HepG2 (cell line): ENCODE results near the gene SYNDIG1.

Experiments used
- GPN1 ChIP-seq: sonication (generic); formaldehyde crosslinking; IDR thresholded peaks from 2 replicates; pipeline ENCODE4 v1.5.1; 2020; ENCODE audit warnings: missing genetic modification reagents, borderline replicate concordance
- HHEX ChIP-seq: IDR thresholded peaks from 2 replicates; pipeline ENCODE4 v1.6.1; 2016; ENCODE audit warnings: control low read depth
- HMG20B ChIP-seq: conservative IDR thresholded peaks from 2 replicates; pipeline ENCODE4 v1.6.1; 2016; ENCODE audit warnings: missing genetic modification reagents, missing compliant biosample characterization
- KDM5A ChIP-seq: fragments of 200-600 bp; sonication (generic); IDR thresholded peaks from 2 replicates; pipeline ENCODE4 v1.7.0; 2018; ENCODE audit warnings: antibody characterized with exemption, mild to moderate bottlenecking, low read length, borderline replicate concordance
- POLR2A ChIP-seq, 2 experiments: IDR thresholded peaks; 2 replicates each; pipeline ENCODE4 v1.6.1; 2011; ENCODE audit warnings: low read depth in 2 of 2, low read length in 2 of 2, mild to moderate bottlenecking in 1 of 2, moderate library complexity in 1 of 2; ENCODE audit not compliant: insufficient read depth in 1 of 2
- RFX5 ChIP-seq: IDR thresholded peaks from 2 replicates; pipeline ENCODE4 v1.6.1; 2011; ENCODE audit warnings: low read depth, low read length, improper control_type of control experiment
- ZNF792 ChIP-seq: IDR thresholded peaks from 2 replicates; pipeline ENCODE4 v1.6.1; 2016
- TF ChIP-seq, protein P1 (sequence below): sonication (generic); formaldehyde crosslinking; IDR thresholded peaks from 2 replicates; pipeline ENCODE4 v1.5.0; 2020; ENCODE audit warnings: mild to moderate bottlenecking, missing genetic modification reagents, moderate library complexity
- TF ChIP-seq, protein P2 (sequence below): sonication (generic); formaldehyde crosslinking; IDR thresholded peaks from 2 replicates; pipeline ENCODE4 v1.5.1; 2020; ENCODE audit warnings: missing genetic modification reagents, mild to moderate bottlenecking, borderline replicate concordance
- TF ChIP-seq, protein P3 (sequence below): sonication (generic); formaldehyde crosslinking; IDR thresholded peaks from 2 replicates; pipeline ENCODE4 v1.4.0; 2020; ENCODE audit warnings: missing genetic modification reagents

DNA sequence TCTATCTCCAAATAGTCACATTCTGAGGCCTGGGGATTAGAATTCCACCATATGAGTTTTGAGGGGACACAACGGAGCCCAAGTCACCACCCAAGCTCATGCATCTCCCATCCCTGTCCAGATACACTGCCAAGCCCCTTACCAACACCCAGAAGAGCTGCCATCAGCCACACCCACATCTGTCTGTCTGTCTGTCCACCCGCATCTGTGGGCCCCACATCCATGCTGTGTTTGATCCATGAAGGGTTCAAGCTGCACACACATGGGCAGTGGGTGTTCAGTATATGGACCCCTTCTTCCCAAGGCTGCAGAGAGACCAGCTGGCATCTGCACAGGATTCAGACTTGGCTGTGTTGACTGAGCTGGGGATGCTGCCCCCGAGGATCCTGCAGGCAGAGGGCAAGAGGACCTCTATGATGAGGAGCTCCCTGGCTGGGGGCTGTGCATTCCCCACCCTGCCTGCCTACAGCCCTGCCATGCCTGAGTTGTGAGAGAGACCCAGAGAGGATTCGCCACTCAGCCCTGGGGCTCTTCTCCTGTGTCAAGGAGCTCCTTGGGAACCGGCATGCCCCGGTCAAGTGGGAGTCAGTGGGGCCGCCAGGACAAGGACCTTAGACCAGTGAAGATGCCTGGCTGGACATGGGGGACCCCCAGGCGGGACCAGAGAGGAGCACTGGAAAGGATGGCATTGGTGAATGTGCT lies 206.4 kb downstream of the SYNDIG1 start:
- TF ChIP-seq, protein P1, sequence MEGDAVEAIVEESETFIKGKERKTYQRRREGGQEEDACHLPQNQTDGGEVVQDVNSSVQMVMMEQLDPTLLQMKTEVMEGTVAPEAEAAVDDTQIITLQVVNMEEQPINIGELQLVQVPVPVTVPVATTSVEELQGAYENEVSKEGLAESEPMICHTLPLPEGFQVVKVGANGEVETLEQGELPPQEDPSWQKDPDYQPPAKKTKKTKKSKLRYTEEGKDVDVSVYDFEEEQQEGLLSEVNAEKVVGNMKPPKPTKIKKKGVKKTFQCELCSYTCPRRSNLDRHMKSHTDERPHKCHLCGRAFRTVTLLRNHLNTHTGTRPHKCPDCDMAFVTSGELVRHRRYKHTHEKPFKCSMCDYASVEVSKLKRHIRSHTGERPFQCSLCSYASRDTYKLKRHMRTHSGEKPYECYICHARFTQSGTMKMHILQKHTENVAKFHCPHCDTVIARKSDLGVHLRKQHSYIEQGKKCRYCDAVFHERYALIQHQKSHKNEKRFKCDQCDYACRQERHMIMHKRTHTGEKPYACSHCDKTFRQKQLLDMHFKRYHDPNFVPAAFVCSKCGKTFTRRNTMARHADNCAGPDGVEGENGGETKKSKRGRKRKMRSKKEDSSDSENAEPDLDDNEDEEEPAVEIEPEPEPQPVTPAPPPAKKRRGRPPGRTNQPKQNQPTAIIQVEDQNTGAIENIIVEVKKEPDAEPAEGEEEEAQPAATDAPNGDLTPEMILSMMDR (CRISPR knock-in tag), result no peak
- TF ChIP-seq RFX5, result no peak
- no peak for TF ChIP-seq POLR2A (IDR thresholded peaks at IDR 0.05; ENCODE audit: insufficient read depth in 1 of 2, low read depth in 2 of 2, low read length in 2 of 2)
- no peak for TF ChIP-seq ZNF792
- TF ChIP-seq HHEX (CRISPR knock-in tag), result no peak
- no peak for TF ChIP-seq KDM5A
- TF ChIP-seq HMG20B (CRISPR knock-in tag), result no peak
- TF ChIP-seq GPN1, result no peak
- TF ChIP-seq, protein P2, sequence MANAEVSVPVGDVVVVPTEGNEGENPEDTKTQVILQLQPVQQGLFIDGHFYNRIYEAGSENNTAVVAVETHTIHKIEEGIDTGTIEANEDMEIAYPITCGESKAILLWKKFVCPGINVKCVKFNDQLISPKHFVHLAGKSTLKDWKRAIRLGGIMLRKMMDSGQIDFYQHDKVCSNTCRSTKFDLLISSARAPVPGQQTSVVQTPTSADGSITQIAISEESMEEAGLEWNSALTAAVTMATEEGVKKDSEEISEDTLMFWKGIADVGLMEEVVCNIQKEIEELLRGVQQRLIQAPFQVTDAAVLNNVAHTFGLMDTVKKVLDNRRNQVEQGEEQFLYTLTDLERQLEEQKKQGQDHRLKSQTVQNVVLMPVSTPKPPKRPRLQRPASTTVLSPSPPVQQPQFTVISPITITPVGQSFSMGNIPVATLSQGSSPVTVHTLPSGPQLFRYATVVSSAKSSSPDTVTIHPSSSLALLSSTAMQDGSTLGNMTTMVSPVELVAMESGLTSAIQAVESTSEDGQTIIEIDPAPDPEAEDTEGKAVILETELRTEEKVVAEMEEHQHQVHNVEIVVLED, result no peak
- TF ChIP-seq, protein P3, sequence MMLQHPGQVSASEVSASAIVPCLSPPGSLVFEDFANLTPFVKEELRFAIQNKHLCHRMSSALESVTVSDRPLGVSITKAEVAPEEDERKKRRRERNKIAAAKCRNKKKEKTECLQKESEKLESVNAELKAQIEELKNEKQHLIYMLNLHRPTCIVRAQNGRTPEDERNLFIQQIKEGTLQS, result no peak
